ENCODE measurements around the gene PCDH7.
A peak's percentile ranks its signal among the peaks of the same experiment; 100 is the strongest.

PCDH7 gene

DNA sequence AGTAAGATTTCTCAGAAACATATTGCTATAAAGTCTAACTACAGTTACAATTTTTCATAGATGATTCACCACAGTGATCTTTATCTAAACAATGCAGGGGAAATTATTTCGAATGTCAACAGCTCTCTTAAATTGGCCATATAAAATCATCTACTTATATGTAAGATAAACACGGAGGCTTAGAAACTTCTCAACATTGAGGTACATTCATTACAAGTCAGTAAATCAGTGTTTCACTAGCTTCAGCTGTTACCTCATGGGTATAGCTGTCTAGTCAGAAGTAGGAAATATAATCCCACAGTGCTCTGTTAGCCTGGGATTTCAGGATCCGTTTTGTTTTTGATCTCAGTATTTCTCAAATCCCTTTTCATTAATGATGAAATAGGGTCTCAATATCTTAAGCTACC, 43.2 kb downstream of the PCDH7 start:
- no peak overlapping the region for H3K27ac ChIP-seq (ENCODE audit: low read depth, low read length, severe bottlenecking)
- H3K4me1 ChIP-seq (ENCODE audit: control insufficient read depth, insufficient read depth, low read length, poor library complexity, severe bottlenecking) = peaks cover 10% of the 10 kb centered on the region
- no CpG with 5 or more reads among the region's 3 CpGs for WGBS, 2 experiments (ENCODE audit: insufficient coverage in 2 of 2)
- no peak overlapping the region for H3K4me3 ChIP-seq (ENCODE audit: extremely low read depth, insufficient read depth, low read length, poor library complexity, severe bottlenecking)
- no peaks in the 10 kb centered on the region for H3K9me3 ChIP-seq (ENCODE audit: control insufficient read depth, low read length)
- no peaks in the 10 kb centered on the region for H3K36me3 ChIP-seq (ENCODE audit: control insufficient read depth, insufficient read depth, low read length)

DNA sequence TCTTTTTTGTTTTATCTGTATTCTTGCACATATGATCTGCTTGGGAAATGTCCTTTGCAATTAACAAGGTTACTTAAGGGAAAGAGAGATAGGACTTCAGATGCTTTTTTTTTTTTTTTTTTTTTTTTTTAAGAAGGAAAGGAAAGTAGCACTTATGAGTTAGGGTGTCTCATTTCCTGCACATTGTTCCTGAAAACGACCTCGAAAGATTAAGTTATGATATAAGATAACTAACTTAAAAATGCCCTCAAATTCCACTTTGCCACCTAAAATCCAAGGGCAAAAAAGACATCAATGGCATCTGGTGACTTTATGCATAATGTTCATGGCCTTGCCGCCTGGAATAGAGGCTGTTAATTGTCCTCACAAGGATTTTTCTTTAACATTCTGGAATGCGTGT, 44.9 kb downstream of the PCDH7 start:
- Histone ChIP-seq H3K9me3 (ENCODE audit: control insufficient read depth, low read length) (no peaks in the 10 kb centered on the region), H3K4me1 (ENCODE audit: control insufficient read depth, insufficient read depth, low read length, poor library complexity, severe bottlenecking) (peaks cover 13% of the 10 kb centered on the region), H3K27ac (ENCODE audit: low read depth, low read length, severe bottlenecking) (no peak overlapping the region), H3K4me3 (ENCODE audit: extremely low read depth, insufficient read depth, low read length, poor library complexity, severe bottlenecking) (no peak overlapping the region), H3K36me3 (ENCODE audit: control insufficient read depth, insufficient read depth, low read length) (no peaks in the 10 kb centered on the region)
- WGBS, 2 experiments (ENCODE audit: insufficient coverage in 2 of 2) = 94% methylated on average over 2 of the region's 4 CpGs

DNA sequence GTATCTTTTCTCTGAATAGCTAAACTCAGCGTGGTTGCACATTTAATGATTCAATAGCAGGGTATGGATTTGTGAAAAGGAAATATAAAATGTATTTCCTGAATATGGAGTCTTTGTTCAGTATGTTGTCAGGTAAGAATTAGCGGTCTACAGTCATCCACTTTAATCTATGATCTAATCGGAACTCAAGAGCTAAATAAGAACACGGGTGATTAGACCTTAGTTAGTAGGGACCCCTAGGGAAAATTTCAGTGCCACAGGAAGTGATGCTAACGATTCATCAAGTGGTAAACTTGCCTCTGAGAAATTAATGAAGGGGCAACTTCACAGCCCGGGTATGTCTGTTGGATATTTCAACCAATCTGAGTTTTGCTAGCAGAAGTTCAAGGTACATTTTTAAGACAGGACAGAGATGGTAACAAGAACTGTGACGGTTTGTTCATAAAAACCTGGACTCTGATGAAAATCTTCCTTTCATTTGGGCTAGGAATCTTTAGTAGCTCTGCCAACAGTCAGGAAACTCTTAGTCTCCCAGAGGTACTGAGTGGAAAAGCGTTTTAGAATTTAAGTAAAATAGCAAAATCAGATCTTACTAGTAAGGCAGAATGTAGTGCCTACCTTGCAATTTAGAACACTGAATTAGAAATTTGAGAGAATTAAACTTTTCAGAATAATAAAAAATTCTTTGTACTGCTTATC, 47.1 kb downstream of the PCDH7 start:
- no peaks in the 10 kb centered on the region for H3K9me3 ChIP-seq (ENCODE audit: control insufficient read depth, low read length)
- no peak overlapping the region for H3K4me3 ChIP-seq (ENCODE audit: extremely low read depth, insufficient read depth, low read length, poor library complexity, severe bottlenecking)
- peaks cover 4% of the 10 kb centered on the region for H3K36me3 ChIP-seq (ENCODE audit: control insufficient read depth, insufficient read depth, low read length)
- 78 to 88% methylated on average over 4 to 5 of the region's 8 CpGs for WGBS, 2 experiments (ENCODE audit: insufficient coverage in 2 of 2)
- no peak overlapping the region for H3K27ac ChIP-seq (ENCODE audit: low read depth, low read length, severe bottlenecking)
- peaks cover 6% of the 10 kb centered on the region for H3K4me1 ChIP-seq (ENCODE audit: control insufficient read depth, insufficient read depth, low read length, poor library complexity, severe bottlenecking)

DNA sequence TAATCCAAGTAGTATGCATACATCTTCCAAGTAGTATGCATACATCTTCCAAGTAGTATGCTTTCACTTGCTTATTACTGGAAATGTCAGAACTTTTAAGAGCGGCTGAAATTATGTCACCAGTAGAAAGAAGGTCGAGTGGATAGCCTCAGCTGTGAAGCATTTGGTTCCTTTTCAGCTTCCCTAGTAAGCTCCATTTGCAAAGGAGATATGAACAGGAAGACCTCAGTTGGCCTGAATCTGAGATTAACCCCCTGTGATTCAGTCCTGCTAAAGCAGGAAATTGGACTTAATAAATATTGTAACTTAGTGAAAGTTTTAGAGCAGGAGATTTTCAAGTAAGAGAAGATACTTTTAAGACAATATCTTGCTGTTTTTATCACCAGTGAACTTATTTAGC, 48.1 kb downstream of the PCDH7 start:
- 28% methylated on average over 2 of the region's 2 CpGs; no CpG with 5 or more reads in 1 of the 2 experiments for WGBS, 2 experiments (ENCODE audit: insufficient coverage in 2 of 2)
- H3K4me3 ChIP-seq (ENCODE audit: extremely low read depth, insufficient read depth, low read length, poor library complexity, severe bottlenecking) = no peak overlapping the region
- H3K4me1 ChIP-seq (ENCODE audit: control insufficient read depth, insufficient read depth, low read length, poor library complexity, severe bottlenecking) = peaks cover 6% of the 10 kb centered on the region
- no peak overlapping the region for H3K27ac ChIP-seq (ENCODE audit: low read depth, low read length, severe bottlenecking)
- H3K9me3 ChIP-seq (ENCODE audit: control insufficient read depth, low read length) = no peaks in the 10 kb centered on the region
- H3K36me3 ChIP-seq (ENCODE audit: control insufficient read depth, insufficient read depth, low read length) = peaks cover 4% of the 10 kb centered on the region

DNA sequence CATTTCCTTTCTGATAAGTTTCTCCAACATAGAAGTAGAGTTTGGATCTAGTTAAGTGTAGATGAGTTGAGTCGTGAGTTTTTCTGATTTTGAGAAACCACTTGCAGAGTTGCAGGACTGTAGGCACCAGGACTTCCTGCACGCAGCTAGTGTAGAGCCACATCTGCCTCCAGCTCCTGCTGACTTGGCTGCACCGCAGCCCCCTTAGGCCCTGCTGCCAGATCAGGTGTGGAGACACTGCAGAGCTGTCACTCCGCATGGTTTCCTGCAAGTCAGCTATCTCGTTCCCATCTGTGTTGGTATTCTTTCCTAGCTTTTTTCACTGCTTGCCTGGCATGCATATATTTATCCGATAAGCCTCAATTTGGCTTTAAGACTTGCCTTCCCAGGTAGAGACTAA, 48.9 kb downstream of the PCDH7 start:
- Histone ChIP-seq H3K4me1 (ENCODE audit: control insufficient read depth, insufficient read depth, low read length, poor library complexity, severe bottlenecking) (peaks cover 6% of the 10 kb centered on the region), H3K9me3 (ENCODE audit: control insufficient read depth, low read length) (no peaks in the 10 kb centered on the region), H3K4me3 (ENCODE audit: extremely low read depth, insufficient read depth, low read length, poor library complexity, severe bottlenecking) (no peak overlapping the region), H3K36me3 (ENCODE audit: control insufficient read depth, insufficient read depth, low read length) (peaks cover 4% of the 10 kb centered on the region), H3K27ac (ENCODE audit: low read depth, low read length, severe bottlenecking) (no peak overlapping the region)
- WGBS, 2 experiments (ENCODE audit: insufficient coverage in 2 of 2) = 47 to 66% methylated on average over 4 of the region's 6 CpGs

DNA sequence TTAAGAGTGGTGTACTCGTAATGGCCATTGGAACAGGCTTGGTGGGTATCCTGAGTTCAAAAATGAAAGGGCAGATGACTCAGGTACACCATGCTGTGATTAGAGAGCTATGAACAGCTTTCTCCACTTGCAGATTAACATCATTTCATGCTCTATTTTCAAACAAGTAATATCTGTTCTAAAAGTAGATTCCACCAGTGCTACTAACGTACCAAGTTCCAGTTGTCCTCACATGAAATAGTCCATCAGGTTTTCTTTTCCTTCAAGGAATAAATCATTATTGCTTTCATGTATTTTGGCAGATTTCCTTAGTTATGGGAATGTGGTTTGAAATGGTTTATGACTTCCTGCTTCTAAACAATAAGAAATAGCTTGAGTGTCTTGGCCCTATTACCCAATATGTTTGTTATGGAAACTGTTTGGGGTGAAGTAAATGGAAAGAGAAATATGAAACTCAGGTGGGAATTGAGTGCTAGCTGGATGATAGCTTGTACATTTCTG, 49.9 kb downstream of the PCDH7 start:
- 90% methylated on average over 2 of the region's 2 CpGs; no CpG with 5 or more reads in 1 of the 2 experiments for WGBS, 2 experiments (ENCODE audit: insufficient coverage in 2 of 2)
- no peak overlapping the region for H3K4me3 ChIP-seq (ENCODE audit: extremely low read depth, insufficient read depth, low read length, poor library complexity, severe bottlenecking)
- no peaks in the 10 kb centered on the region for H3K9me3 ChIP-seq (ENCODE audit: control insufficient read depth, low read length)
- no peak overlapping the region for H3K27ac ChIP-seq (ENCODE audit: low read depth, low read length, severe bottlenecking)
- H3K36me3 ChIP-seq (ENCODE audit: control insufficient read depth, insufficient read depth, low read length) = peaks cover 4% of the 10 kb centered on the region
- peaks cover 6% of the 10 kb centered on the region for H3K4me1 ChIP-seq (ENCODE audit: control insufficient read depth, insufficient read depth, low read length, poor library complexity, severe bottlenecking)

DNA sequence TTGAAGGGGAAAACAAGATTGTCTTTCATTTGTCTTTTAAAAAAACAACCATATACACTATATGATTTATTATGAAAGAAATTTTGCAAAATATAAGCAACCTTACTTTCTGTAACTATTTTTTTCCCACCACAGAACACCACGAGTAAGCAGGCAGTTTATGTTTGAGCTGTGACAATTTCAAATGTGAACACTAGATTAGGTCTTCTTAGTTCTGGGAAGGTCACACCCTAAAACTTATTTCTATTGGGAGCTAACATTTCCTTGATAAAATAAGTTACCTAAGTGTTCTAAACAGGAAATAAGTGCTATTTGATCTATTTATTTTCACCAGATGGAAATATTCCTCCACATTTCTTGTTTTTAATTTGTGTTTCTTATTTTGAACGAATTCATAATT, 50.6 kb downstream of the PCDH7 start:
- Histone ChIP-seq H3K9me3 (ENCODE audit: control insufficient read depth, low read length) (no peaks in the 10 kb centered on the region), H3K4me1 (ENCODE audit: control insufficient read depth, insufficient read depth, low read length, poor library complexity, severe bottlenecking) (peaks cover 6% of the 10 kb centered on the region)

DNA sequence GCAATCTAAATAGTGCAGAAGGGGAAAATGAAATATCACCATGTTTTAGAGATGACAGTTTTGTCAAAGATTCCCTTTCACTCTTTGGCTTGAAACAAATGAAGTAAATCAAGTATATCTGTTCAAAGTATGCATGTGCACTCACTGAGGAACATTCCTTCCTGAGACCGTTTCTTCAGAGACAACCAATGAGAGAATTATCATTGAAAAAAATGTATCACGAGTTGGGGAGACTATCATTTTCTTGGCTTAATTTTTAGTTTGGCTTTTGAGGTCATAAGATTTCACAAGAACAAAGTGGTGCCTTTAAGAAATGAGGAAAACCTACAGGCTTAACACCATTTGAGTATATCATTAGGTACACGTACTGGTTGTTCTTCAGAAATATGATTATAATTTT, 56.3 kb downstream of the PCDH7 start:
- Histone ChIP-seq H3K4me1 (ENCODE audit: control insufficient read depth, insufficient read depth, low read length, poor library complexity, severe bottlenecking) (no peaks in the 10 kb centered on the region), H3K27ac (ENCODE audit: low read depth, low read length, severe bottlenecking) (no peak overlapping the region), H3K9me3 (ENCODE audit: control insufficient read depth, low read length) (no peaks in the 10 kb centered on the region), H3K36me3 (ENCODE audit: control insufficient read depth, insufficient read depth, low read length) (peaks cover 8% of the 10 kb centered on the region), H3K4me3 (ENCODE audit: extremely low read depth, insufficient read depth, low read length, poor library complexity, severe bottlenecking) (no peak overlapping the region)
- 88% methylated on average over 2 of the region's 3 CpGs; no CpG with 5 or more reads in 1 of the 2 experiments for WGBS, 2 experiments (ENCODE audit: insufficient coverage in 2 of 2)

More for the DNA sequence above, 50.6 kb downstream of the PCDH7 start:
- 100% methylated on average over 1 of the region's 2 CpGs; no CpG with 5 or more reads in 1 of the 2 experiments for WGBS, 2 experiments (ENCODE audit: insufficient coverage in 2 of 2)
- Histone ChIP-seq H3K4me3 (ENCODE audit: extremely low read depth, insufficient read depth, low read length, poor library complexity, severe bottlenecking) (no peak overlapping the region), H3K27ac (ENCODE audit: low read depth, low read length, severe bottlenecking) (no peak overlapping the region), H3K36me3 (ENCODE audit: control insufficient read depth, insufficient read depth, low read length) (peaks cover 8% of the 10 kb centered on the region)

DNA sequence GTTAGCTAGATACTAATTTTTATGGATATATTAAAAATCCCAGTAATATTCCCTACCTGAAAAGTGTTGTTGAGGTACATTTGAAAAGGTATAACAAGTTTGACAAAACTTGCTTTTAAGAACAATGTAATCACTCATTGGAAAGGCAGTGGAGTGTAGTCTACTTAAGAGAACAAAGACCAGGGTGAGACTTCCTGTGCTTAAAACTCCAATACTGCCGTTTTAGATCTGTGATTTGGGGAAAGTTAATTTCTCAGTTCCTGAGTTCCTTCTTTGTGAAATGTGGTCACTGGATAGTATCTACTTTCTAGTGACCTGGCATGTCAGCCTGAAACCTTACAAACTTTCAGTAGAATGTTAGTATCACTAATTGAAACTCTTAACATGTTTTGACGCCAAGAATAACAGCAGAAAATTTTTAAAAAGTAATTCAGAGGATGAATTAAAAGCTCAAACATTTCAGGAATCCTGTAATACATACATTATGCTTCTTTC, 56.8 kb downstream of the PCDH7 start:
- H3K36me3 ChIP-seq (ENCODE audit: control insufficient read depth, insufficient read depth, low read length) = peaks cover 4% of the 10 kb centered on the region
- H3K4me3 ChIP-seq (ENCODE audit: extremely low read depth, insufficient read depth, low read length, poor library complexity, severe bottlenecking) = no peak overlapping the region
- peak overlapping the region; percentile 17 for H3K27ac ChIP-seq (ENCODE audit: low read depth, low read length, severe bottlenecking)
- no CpG with 5 or more reads among the region's 2 CpGs for WGBS, 2 experiments (ENCODE audit: insufficient coverage in 2 of 2)
- H3K9me3 ChIP-seq (ENCODE audit: control insufficient read depth, low read length) = no peaks in the 10 kb centered on the region
- H3K4me1 ChIP-seq (ENCODE audit: control insufficient read depth, insufficient read depth, low read length, poor library complexity, severe bottlenecking) = no peaks in the 10 kb centered on the region
